K562 (cell line): ENCODE measurements around the gene DUSP16.

Experiments
- CBFB ChIP-seq: sonication (generic); formaldehyde crosslinking; IDR thresholded peaks from 2 replicates; pipeline ENCODE4 v1.4.0; 2020; ENCODE audit warnings: mild to moderate bottlenecking, missing genetic modification reagents
- ELK1 ChIP-seq: sonication (generic); formaldehyde crosslinking; IDR thresholded peaks from 2 replicates; pipeline ENCODE4 v1.8.1; 2022; ENCODE audit warnings: missing genetic modification reagents
- MEF2A ChIP-seq: IDR thresholded peaks from 2 replicates; pipeline ENCODE4 v1.6.1; 2011; ENCODE audit warnings: low read depth, mild to moderate bottlenecking, low read length, moderate library complexity; ENCODE audit not compliant: control insufficient read depth
- PBX2 ChIP-seq, 2 experiments: IDR thresholded peaks in 1 of 2; conservative IDR thresholded peaks in 1 of 2; 2 replicates each; pipeline ENCODE4 v1.6.1; 2016; ENCODE audit warnings: low read depth in 2 of 2, mild to moderate bottlenecking in 1 of 2, missing compliant biosample characterization in 1 of 2, missing genetic modification characterization in 1 of 2, moderate library complexity in 1 of 2
- POLR2A ChIP-seq: fragments of 450-650 bp; conservative IDR thresholded peaks from 2 replicates; pipeline ENCODE4 v1.6.1; 2016
- POLR2AphosphoS5 ChIP-seq: IDR thresholded peaks from 2 replicates; pipeline ENCODE4 v1.6.1; 2011; ENCODE audit warnings: mild to moderate bottlenecking, low read depth, low read length, moderate library complexity; ENCODE audit not compliant: control insufficient read depth, insufficient read depth
- PRDM10 ChIP-seq: fragments of 450-650 bp; IDR thresholded peaks from 2 replicates; pipeline ENCODE4 v1.6.1; 2018; ENCODE audit not compliant: partially characterized antibody
- ZBTB17 ChIP-seq: fragments of 450-650 bp; formaldehyde crosslinking; IDR thresholded peaks from 2 replicates; pipeline ENCODE4 v1.4.0; 2020; ENCODE audit warnings: mild to moderate bottlenecking

- TF ChIP-seq CBFB = no peak
- TF ChIP-seq ELK1 (CRISPR knock-in tag) = no peak
- TF ChIP-seq MEF2A = no peak
- TF ChIP-seq POLR2A = no peak
- TF ChIP-seq PRDM10 = no peak
- no peak for TF ChIP-seq POLR2AphosphoS5
- no peak for TF ChIP-seq PBX2 (CRISPR knock-in tag; IDR thresholded peaks at IDR 0.05; ENCODE audit: low read depth)
- TF ChIP-seq PBX2 (tag; conservative IDR thresholded peaks at IDR 0.05; ENCODE audit: low read depth) = no peak
- TF ChIP-seq ZBTB17 = no peak
Observed at GRCh38 chr12:12447837-12448236, 114.8 kb downstream of the DUSP16 start.
